GM21529 (cell line): ENCODE measurements around the gene CYP26B1.
A peak's percentile ranks its signal among the peaks of the same experiment; 100 is the strongest.

Experiments
- ATAC-seq: cut with Tn5 transposase; IDR thresholded peaks from one replicate; pipeline ENCODE4 v1.9.1; 2021; ENCODE audit not compliant: unreplicated experiment

Gene CYP26B1

GRCh38 chr2:72155737-72156136 lies 8.1 kb upstream of the CYP26B1 start:
- no peak for ATAC-seq

DNA sequence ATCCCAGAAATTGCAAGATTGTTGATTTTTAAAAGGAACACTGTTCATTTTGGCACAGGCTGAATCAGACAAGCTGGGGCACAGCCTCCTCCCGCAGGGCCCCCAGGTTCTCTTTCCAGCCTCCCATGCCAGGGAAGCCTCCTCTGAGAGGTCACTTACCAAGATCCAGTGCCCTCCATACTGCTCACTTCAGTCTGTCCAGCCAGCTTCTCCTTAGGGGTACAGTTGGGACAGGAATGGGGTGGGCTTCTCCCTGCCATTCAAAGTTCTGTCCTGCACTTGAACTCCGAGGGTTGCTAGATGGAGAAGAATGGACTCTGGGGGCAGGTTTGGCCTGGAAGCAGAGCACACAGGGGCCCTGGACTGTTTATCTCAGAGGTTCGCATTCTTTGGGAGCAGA lies 7.5 kb upstream of the CYP26B1 start:
- no peak for ATAC-seq

- no peak for ATAC-seq
Measured at GRCh38 chr2:72154386-72154975, 6.8 kb upstream of the CYP26B1 start.

DNA sequence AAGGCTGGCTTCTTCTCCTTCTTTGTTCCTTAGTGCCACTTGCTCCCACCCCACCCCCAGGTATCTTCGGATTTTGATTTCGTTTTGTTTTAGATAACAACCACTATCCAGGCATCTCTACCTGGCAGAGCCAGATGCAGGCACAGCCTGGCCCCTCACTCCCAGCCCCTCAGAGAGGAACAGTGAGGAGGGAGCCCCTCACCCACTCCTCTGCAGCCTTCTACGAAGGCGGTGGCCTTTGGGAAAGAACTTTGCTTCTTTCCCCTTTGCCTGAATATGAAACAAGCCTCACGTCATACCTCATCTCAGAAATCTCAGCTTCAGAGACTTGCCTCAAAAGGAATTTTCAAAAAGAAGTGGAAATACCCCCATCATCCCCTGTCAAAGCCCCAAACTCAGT lies 6.3 kb upstream of the CYP26B1 start:
- no peak for ATAC-seq

GRCh38 chr2:72153026-72153791 lies 5.5 kb upstream of the CYP26B1 start:
- ATAC-seq, result no peak

- ATAC-seq, result no peak
Measured at GRCh38 chr2:72150861-72151356, 3.2 kb upstream of the CYP26B1 start.

DNA sequence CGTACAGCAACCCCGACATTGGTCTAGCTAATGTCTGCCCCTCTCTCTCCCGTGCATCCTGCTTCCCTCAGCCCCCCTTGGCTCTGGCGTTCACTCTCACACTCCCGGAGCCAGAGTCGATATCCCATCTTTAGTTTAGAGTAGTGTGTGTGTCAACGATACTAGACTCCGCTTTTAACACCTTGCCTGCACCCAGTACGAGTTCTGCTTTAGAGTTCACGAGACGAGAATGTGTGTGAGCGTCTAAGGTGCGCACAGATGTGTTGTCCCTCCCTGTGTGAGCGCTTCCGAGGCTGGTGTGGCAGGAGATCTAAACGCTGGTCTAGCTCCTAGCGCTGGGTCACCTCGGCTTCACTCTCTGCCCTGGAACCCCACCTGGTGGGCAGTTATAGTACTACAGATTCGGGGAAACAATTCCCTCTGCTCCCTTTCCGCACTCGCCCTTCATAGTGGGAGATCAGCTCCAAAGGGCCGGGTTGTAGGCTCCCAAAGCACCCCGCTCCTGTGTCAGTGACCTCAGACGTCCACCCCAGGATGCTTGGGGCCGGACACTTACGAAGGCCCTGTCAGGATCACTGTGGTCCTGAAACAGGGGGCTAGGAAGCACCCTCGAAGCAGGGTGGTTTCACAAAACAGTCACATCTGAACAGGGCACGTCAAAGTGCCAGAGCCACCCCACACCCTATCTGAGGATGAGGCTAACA lies 2.6 kb upstream of the CYP26B1 start:
- peak; percentile 90 for ATAC-seq

DNA sequence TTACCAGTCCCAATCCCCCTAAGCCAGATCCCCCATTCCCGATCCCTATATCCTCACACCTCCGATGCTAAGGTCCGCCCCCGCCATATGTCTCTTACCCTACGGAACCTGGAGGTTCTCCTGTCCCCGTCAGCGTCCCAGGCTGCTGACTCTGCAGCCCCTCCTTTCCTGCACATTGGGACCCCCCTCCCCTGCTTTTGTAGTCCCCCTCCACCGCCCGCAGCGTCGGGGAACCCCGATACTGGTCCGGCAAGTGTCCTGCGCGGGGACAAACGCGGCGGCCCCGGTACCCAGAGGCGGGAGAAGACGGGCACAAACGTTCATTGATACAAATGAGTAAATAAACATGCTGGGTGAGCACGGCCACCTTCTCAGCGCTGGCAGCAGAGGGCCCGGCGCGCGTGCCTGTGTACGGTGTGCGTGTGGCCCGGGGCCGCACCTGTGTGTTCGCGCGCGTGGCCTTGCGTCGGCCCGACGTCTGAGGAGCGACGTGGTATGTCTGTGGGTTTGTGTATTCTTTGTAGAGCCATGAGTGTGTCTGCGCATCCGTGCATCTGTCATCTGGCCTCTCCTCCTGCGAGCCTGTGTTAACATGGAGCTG lies 2.0 kb upstream of the CYP26B1 start:
- ATAC-seq, result peak; percentile 3

- no peak for ATAC-seq
Measured at GRCh38 chr2:72148837-72149555, 1.3 kb upstream of the CYP26B1 start.

DNA sequence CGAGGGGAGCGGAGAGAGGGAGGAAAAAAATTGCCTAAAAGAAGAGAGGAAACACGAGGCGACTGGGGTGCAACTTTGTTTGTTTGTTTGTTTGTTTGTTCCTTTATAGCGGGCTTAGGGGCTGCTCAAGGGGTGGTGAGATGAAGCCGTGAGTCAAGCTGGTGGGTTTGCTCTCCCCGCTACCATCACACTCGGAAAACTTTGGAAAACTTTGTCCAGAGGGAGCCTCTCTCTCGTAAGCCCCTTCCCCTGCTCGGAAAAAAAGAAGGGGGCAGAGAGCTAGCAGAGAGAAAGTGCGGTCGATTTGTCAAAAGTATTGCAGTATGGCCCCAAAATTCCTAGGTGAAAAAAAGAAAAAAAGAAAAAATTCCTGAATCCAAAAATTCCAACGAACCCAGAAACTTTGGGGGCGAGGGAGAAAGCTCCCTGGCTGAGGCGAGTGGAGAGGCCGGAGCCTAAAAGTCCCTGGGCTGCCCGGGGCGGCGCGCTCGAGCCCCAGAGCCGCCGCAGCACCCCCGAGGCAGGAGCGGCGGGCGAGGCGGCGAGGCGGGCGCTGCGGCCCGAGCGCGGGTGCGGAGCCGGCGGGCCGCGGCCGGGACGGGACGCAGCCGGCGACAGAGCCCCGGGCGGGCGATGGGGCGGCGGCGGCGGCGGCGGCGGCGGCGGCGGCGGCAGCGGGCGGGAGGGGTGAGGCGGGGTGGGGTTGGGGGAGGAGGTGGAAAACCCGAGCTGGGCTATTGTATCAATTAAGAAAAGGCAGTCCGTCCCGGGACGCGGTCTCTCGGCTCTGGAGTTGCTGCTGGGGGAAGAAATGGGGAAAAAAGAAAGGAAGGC lies 558 bp upstream of the CYP26B1 start:
- no peak for ATAC-seq

DNA sequence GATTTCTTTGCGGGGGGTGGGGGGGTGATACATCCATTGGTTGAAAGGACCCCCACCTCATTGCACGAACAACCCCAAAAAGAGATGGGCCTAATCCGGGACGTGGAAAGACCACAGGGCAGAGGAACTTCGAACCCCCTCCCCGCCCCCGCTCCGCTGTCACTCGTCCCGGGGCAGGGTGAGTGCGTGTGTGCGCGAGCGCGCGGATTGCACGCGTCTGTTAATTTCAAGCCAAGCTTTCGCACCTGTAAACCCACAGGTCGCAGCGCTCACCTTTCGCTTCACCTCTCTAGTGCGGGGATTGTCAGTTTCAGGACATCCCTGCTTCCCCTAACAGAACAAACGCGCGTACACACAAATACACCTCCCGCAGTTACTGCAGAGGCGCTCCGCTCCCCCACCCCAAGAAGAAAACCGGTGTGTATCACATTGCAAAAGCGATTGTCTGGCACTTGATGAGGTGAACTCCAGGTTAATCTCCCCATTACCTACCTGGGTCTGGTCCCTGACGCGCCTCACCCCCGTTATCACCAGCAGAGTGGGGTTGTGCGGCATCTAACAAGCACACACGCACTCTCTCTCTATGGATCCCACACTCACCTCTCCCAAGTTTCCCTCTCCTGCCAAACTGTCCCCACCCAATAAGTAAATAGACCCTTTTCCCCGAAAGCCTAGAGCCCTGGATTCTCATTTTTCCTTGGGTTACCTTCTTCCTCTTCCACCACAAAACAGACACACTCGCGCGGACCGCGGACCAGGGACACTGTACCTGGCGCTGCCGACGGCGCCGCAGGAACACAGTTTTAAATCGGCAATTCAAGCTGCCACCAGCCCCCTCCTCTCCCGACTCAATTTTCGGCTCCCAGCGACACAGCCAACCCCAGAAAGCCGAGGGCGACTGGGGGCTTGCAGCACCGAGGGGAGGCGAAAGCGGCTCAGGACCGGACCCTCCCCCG lies 1.0 kb downstream of the CYP26B1 start:
- ATAC-seq, result no peak

DNA sequence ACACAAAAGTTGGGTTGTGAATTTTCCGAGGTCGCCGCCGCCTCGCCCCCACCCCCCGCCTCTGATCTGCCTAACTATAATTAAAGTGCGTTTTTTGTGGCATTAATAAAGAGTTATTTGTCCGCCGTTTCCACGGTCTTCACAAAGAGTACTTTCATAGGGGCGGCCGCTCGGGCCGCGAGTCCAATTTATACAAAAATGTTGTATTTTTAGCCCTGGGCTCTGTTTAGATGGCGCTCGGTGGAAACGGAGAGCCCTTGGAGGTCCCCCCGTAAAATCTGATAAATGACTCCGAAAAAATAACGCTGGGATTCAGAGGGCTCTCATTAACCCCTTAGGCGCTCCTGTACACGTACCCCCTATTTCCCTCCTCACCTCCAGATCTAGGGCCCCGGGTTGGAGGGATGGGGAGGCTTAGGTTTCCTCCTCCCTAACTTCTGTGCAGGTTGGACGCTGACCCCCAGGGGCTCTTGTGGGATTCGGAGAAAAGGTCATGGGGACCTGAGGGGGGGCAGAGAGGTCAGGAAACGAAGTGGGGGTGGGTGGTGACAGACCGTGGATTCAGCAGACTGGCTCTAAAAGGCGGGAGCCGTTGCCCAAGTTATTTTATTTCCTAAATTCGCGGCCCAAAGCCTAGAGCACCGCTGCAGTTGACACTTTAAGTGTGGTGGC lies 1.9 kb downstream of the CYP26B1 start:
- no peak for ATAC-seq

DNA sequence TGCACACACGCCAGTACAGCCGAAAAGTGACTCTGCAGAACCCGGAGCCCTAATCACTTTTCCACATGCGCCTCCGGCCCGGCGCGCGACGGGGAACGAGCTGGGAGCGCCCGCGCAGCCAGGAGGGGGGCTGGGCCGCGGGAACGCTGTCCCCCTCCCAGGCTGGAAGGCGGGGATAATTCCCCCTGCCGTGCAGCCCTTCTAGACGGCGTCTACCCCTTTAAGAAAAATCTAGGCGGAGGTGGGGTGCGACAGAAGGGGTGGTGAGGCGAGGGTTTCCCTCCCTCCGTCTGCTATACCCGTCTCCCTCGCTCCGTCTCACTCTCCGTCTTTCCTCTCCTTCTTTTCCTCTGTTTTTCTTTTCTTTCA lies 2.4 kb downstream of the CYP26B1 start:
- ATAC-seq, result no peak

- no peak for ATAC-seq
Measured at GRCh38 chr2:72144632-72145288, 2.9 kb downstream of the CYP26B1 start.

DNA sequence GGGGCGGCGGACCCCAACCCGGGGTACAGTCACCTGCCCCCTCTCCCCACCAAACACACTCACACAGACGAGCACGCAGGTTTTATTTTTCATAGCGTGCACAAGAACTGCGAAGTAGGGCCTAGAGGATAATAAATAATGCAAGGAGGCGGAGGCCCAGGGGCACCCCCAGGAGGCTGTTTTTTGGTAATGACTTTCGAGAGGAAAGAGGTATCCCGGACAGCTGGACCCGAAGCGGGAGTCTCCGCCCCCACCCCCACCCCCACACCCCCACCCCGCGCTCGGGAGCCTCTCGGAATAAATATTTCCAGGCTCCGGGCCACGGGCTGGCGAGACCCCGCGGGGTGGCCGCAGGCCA lies 3.4 kb downstream of the CYP26B1 start:
- no peak for ATAC-seq

GRCh38 chr2:72143441-72144273 lies 4.0 kb downstream of the CYP26B1 start:
- ATAC-seq, result no peak
